Measurements from ENCODE around the gene DMD.

- TF ChIP-seq CTCF (IDR thresholded peaks at IDR 0.05; ENCODE audit: low read depth, low read length) (no peak), MYC (IDR thresholded peaks at IDR 0.05; ENCODE audit: low read depth, low read length) (no peak), MAX (IDR thresholded peaks at IDR 0.05; ENCODE audit: low read depth, low read length) (no peak)
These were observed 524.0 kb downstream of the DMD start for GRCh38 chrX:32687379-32687778.

All from NB4 (cell line).